Mesenchymal stem cell (in vitro differentiated cells and primary cell): ENCODE measurements around the gene EEPD1.

Source experiments
- DNase-seq: peaks from one replicate; pipeline ENCODE4 v3.0.0-alpha.2; 2013
- H2AFZ ChIP-seq: one replicate; pipeline ENCODE4 v1.6.1; 2013; ENCODE audit warnings: low read depth, mild to moderate bottlenecking, control low read depth, inconsistent platforms, low read length, moderate library complexity
- H2AK5ac ChIP-seq: 2 replicates; pipeline ENCODE4 v1.6.1; 2013; ENCODE audit warnings: low read length, moderate library complexity, mild to moderate bottlenecking, inconsistent platforms; ENCODE audit not compliant: severe bottlenecking
- H2BK120ac ChIP-seq: one replicate; pipeline ENCODE4 v1.6.1; 2013; ENCODE audit warnings: low read depth, mild to moderate bottlenecking, inconsistent platforms, low read length, moderate library complexity
- H2BK12ac ChIP-seq, 2 experiments: one replicate each; pipeline ENCODE4 v1.6.1; 2013; ENCODE audit warnings: inconsistent platforms in 2 of 2, low read length in 2 of 2, mild to moderate bottlenecking in 2 of 2, moderate library complexity in 2 of 2, control low read depth in 1 of 2
- H2BK15ac ChIP-seq: one replicate; pipeline ENCODE4 v1.6.1; 2013; ENCODE audit warnings: mild to moderate bottlenecking, low read depth, inconsistent platforms; ENCODE audit not compliant: poor library complexity, severe bottlenecking
- H2BK5ac ChIP-seq: 2 replicates; pipeline ENCODE4 v1.6.1; 2013; ENCODE audit warnings: low read depth, mild to moderate bottlenecking, low read length, control low read depth, inconsistent platforms; ENCODE audit not compliant: poor library complexity, severe bottlenecking
- H3K14ac ChIP-seq, 2 experiments: one replicate each; pipeline ENCODE4 v1.6.1; 2013; ENCODE audit warnings: inconsistent platforms in 2 of 2, low read length in 2 of 2, control low read depth in 1 of 2, mild to moderate bottlenecking in 1 of 2, moderate library complexity in 1 of 2
- H3K18ac ChIP-seq, 2 experiments: one replicate each; pipeline ENCODE4 v1.6.1; 2013; ENCODE audit warnings: inconsistent platforms in 2 of 2, low read length in 2 of 2, control low read depth in 1 of 2, low read depth in 1 of 2, mild to moderate bottlenecking in 1 of 2
- H3K23ac ChIP-seq, 2 experiments: one replicate each; pipeline ENCODE4 v1.6.1; 2013; ENCODE audit warnings: inconsistent platforms in 2 of 2, low read length in 2 of 2, mild to moderate bottlenecking in 2 of 2, moderate library complexity in 2 of 2, control low read depth in 1 of 2
- H3K27ac ChIP-seq: 2 replicates; pipeline ENCODE4 v1.5.1; 2013; ENCODE audit warnings: mild to moderate bottlenecking, moderate library complexity, low read length, control low read depth, inconsistent platforms; ENCODE audit not compliant: poor library complexity, severe bottlenecking
- H3K27me3 ChIP-seq, 2 experiments: 2 replicates each; pipeline versions ENCODE4 v1.6.1 to v1.7.0; 2013; ENCODE audit warnings: low read length in 2 of 2, mild to moderate bottlenecking in 2 of 2, moderate library complexity in 2 of 2, control low read depth in 1 of 2, inconsistent platforms in 1 of 2; ENCODE audit not compliant: control insufficient read depth in 1 of 2, insufficient read depth in 1 of 2
- H3K36me3 ChIP-seq, 2 experiments: 2 replicates each; pipeline versions ENCODE4 v1.6.1 to v1.7.0; 2013; ENCODE audit warnings: low read length in 2 of 2, control low read depth in 1 of 2, inconsistent platforms in 1 of 2, low read depth in 1 of 2, mild to moderate bottlenecking in 1 of 2; ENCODE audit not compliant: insufficient read depth in 2 of 2, control insufficient read depth in 1 of 2
- H3K4ac ChIP-seq, 2 experiments: one replicate each; pipeline ENCODE4 v1.6.1; 2013; ENCODE audit warnings: inconsistent platforms in 2 of 2, low read length in 2 of 2, mild to moderate bottlenecking in 2 of 2, moderate library complexity in 2 of 2, control low read depth in 1 of 2, low read depth in 1 of 2
- H3K4me1 ChIP-seq: 2 replicates; pipeline ENCODE4 v1.6.1; 2013; ENCODE audit warnings: low read depth, low read length, control low read depth; ENCODE audit not compliant: control insufficient read depth, insufficient read depth
- H3K4me2 ChIP-seq: 2 replicates; pipeline ENCODE4 v1.6.1; 2013; ENCODE audit warnings: low read length, mild to moderate bottlenecking, inconsistent platforms; ENCODE audit not compliant: poor library complexity, severe bottlenecking
- H3K4me3 ChIP-seq, 2 experiments: 2 replicates each; pipeline versions ENCODE4 v1.5.1 to v1.7.0; 2013; ENCODE audit warnings: low read length in 2 of 2, mild to moderate bottlenecking in 2 of 2, control low read depth in 1 of 2, low read depth in 1 of 2; ENCODE audit not compliant: insufficient read depth in 1 of 2
- H3K79me1 ChIP-seq: replicated peaks from 2 replicates; pipeline ENCODE4 v1.6.1; 2013; ENCODE audit warnings: mild to moderate bottlenecking, control low read depth, low read length, inconsistent platforms; ENCODE audit not compliant: poor library complexity, severe bottlenecking
- H3K9ac ChIP-seq: 2 replicates; pipeline ENCODE4 v1.7.0; 2013; ENCODE audit warnings: mild to moderate bottlenecking, low read length, moderate library complexity
- H3K9me3 ChIP-seq: 2 replicates; pipeline ENCODE4 v1.7.0; 2013; ENCODE audit warnings: mild to moderate bottlenecking, low read length; ENCODE audit not compliant: control insufficient read depth
- H4K8ac ChIP-seq: one replicate; pipeline ENCODE4 v1.6.1; 2013; ENCODE audit warnings: inconsistent platforms, mild to moderate bottlenecking, low read length, moderate library complexity
- H4K91ac ChIP-seq: one replicate; pipeline ENCODE4 v1.6.1; 2013; ENCODE audit warnings: mild to moderate bottlenecking, low read length, inconsistent platforms
- WGBS: methylation state at CpG from one replicate; pipeline ENCODE4 v1.1.7; 2013; ENCODE audit warnings: mixed read lengths; 5-methylcytosine and 5-hydroxymethylcytosine counted together

Gene EEPD1

DNA sequence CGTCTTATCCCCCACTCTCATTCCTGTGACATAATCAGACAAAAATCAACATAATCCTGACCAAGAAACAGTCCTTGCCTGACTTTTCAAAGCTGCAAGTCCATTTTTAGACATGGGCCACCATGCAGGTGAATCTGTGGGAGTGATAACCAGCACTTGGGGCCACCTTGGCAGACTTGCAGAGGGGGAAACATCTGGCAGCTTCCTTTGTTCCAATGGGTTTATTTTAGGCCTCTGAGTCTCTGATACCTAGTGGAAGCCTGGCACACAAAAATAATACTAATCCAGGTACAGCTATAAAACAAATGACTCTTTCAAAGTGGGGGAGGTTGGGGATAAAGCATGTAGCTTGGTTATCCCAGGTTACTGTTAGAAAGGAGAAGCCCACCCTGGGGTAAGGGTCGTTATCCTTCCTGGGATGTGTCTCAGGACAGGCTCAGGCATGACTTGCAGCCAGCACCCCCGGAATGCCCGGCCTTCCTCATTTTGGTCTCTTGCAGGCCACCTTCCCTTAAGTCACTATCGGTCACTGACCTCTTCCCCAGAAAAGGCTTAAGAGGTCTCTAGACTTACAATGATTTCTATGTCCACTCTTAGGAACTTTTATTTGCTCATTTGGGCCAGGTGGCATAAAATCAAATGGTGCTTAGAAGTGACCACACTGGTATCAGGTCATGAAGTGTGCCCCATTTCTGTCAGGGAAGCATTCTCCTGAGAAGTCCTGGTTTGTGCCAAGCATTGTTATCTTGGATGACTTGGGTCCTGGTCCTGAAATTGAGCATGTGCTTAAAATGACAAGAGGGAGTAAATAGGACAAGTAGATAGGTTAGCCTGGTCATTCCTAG, 37.6 kb downstream of the EEPD1 start:
- Histone ChIP-seq H3K4me1 (no peaks in the 10 kb centered on the region), H3K36me3 (no peaks in the 10 kb centered on the region), H3K4me3 (no peak overlapping the region), H2BK120ac (no peak overlapping the region), H3K9ac (no peak overlapping the region), H2BK5ac (no peak overlapping the region), H3K4ac (no peak overlapping the region), H2AFZ (peak overlapping the region; percentile 7), H3K9me3 (no peaks in the 10 kb centered on the region), H3K23ac (no peak overlapping the region), H2BK12ac (peak overlapping the region in 1 of 2 experiments; percentile 11), H3K79me1 (no peaks in the 10 kb centered on the region), H4K8ac (no peak overlapping the region), H2BK15ac (no peak overlapping the region), H3K27me3 (peaks cover 0 to 3% of the 10 kb centered on the region in 2 experiments), H3K27ac (no peak overlapping the region), H2AK5ac (no peak overlapping the region), H4K91ac (no peak overlapping the region), H3K4me2 (no peak overlapping the region), H3K18ac (no peak overlapping the region), H3K14ac (no peak overlapping the region)
- 95% methylated on average over 5 of the region's 5 CpGs for WGBS
- no peak for DNase-seq

DNA sequence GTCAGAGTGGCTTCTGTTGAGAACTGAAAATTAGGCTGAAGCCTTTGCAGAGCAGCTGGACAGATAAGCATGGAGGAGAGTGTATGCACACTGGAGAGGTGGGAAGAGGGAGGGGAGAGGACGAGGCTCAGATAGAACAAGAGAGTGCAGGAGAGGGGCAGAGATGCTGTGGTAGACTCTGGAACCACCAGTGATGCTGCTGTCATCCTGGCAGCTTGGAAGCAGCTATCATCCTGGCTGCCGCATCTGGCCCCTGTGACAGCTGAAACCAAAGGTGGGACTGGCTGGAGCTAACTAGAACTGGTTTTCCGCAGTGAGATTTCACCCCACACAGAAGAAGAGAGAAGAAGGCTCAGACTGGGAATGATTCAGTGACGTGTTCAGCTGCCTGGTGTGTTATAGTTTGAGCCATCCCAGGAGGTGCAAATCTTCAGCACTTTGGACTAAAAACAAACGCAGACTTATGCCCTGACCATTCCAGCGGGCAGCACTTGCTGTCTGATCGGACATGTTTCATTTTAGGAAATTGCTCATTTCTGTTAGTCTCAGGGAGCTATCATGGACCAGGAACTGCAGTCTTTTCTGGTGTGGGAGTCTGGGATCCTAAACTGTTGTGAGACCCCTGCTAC, 38.4 kb downstream of the EEPD1 start:
- no peaks in the 10 kb centered on the region for H3K4me1 ChIP-seq
- H2BK12ac ChIP-seq = peak overlapping the region; percentile 11 to 34
- H2BK5ac ChIP-seq = no peak overlapping the region
- no peak for DNase-seq
- no peak overlapping the region for H2BK15ac ChIP-seq
- H3K4me2 ChIP-seq = no peak overlapping the region
- H3K18ac ChIP-seq = peak overlapping the region in 1 of 2 experiments; percentile 28
- no peak overlapping the region for H3K9ac ChIP-seq
- H2BK120ac ChIP-seq = no peak overlapping the region
- H3K23ac ChIP-seq = no peak overlapping the region
- H3K14ac ChIP-seq = no peak overlapping the region
- H4K8ac ChIP-seq = no peak overlapping the region
- H3K27ac ChIP-seq = no peak overlapping the region
- no peaks in the 10 kb centered on the region for H3K9me3 ChIP-seq
- no peak overlapping the region for H4K91ac ChIP-seq
- peak overlapping the region; percentile 7 for H2AFZ ChIP-seq
- H3K36me3 ChIP-seq = no peaks in the 10 kb centered on the region
- H3K4ac ChIP-seq = no peak overlapping the region
- H3K27me3 ChIP-seq = peaks cover 0 to 3% of the 10 kb centered on the region in 2 experiments
- no peak overlapping the region for H3K4me3 ChIP-seq
- no peak overlapping the region for H2AK5ac ChIP-seq
- 88% methylated on average over 7 of the region's 7 CpGs for WGBS
- no peaks in the 10 kb centered on the region for H3K79me1 ChIP-seq

DNA sequence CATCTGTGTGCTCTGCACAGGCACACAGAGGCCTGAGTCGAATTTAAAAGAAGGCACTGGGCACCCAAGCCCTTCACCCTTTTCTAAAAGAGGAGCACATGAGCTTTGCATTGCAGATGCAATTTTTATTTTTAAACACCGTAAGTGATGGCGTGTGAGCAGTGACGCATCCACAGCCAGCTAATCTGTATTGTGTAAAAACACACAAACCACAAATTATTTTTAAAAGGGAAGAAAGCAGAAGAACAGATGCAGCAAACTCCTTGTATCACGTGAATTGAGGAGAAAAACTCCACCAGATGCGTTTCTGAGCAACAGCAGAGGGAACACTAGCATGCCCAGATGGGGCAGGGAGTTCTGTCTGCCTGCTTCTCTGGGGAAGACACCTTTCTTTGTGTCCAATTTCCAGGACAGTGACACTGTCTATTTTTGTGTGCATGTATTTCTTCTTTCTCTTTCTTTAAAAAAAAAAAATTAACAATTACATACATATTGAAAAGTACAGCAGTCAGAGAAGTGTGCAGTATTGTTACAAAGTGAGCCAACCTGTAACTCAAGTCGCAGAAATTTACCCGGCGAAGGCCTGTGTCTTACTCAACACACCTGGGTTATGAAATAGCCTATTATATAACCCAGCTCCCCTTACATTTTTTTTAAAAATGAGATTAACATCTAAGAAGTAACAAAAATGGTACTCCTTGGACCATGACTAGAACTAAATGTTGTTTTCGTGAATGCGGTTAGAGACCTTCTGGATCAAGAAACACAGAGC, 39.2 kb downstream of the EEPD1 start:
- Histone ChIP-seq H3K4ac (no peak overlapping the region), H3K4me1 (no peaks in the 10 kb centered on the region), H3K4me3 (no peak overlapping the region), H3K9ac (no peak overlapping the region), H2BK120ac (no peak overlapping the region), H3K27me3 (peaks cover 0 to 3% of the 10 kb centered on the region in 2 experiments), H3K14ac (no peak overlapping the region), H2BK5ac (no peak overlapping the region), H3K79me1 (no peaks in the 10 kb centered on the region), H3K36me3 (no peaks in the 10 kb centered on the region), H3K23ac (no peak overlapping the region), H4K8ac (no peak overlapping the region), H3K9me3 (no peaks in the 10 kb centered on the region), H4K91ac (no peak overlapping the region), H3K18ac (no peak overlapping the region), H2AK5ac (no peak overlapping the region), H2BK15ac (no peak overlapping the region), H2BK12ac (no peak overlapping the region), H3K27ac (no peak overlapping the region), H3K4me2 (no peak overlapping the region), H2AFZ (no peak overlapping the region)
- 78% methylated on average over 11 of the region's 11 CpGs for WGBS
- DNase-seq = peak; percentile 87

DNA sequence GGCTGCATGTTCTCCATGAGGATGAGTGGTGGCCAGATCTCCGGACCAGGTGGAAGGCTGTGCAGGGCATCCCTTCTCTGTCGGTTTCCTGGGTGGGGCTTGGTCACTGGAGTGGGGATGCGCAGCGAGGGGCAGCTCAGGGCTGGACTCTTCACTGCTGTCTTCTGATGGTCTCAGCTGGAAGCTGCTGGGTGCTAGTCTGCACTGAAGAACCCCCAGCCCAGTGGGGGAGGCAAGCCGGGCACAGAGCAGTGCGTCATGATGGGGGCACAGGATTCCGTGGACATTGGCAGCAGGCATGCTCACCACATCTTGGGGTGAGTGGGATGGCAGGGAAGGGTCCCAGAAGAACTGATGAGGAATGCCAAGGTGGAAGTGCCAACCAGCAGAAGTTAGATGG, 39.8 kb downstream of the EEPD1 start:
- 95% methylated on average over 7 of the region's 7 CpGs for WGBS
- Histone ChIP-seq H3K36me3 (no peaks in the 10 kb centered on the region), H3K9ac (no peak overlapping the region), H2AK5ac (no peak overlapping the region), H3K27me3 (peaks cover 0 to 3% of the 10 kb centered on the region in 2 experiments), H3K4me1 (no peaks in the 10 kb centered on the region), H2BK12ac (peak overlapping the region in 1 of 2 experiments; percentile 0), H3K18ac (peak overlapping the region in 1 of 2 experiments; percentile 48), H2BK15ac (no peak overlapping the region), H2AFZ (no peak overlapping the region), H3K4me3 (no peak overlapping the region), H3K4me2 (no peak overlapping the region), H3K9me3 (no peaks in the 10 kb centered on the region), H3K79me1 (no peaks in the 10 kb centered on the region), H3K4ac (no peak overlapping the region), H3K14ac (peak overlapping the region in 1 of 2 experiments; percentile 23), H4K8ac (no peak overlapping the region), H3K23ac (no peak overlapping the region), H2BK5ac (no peak overlapping the region), H3K27ac (no peak overlapping the region), H4K91ac (peak overlapping the region; percentile 57), H2BK120ac (no peak overlapping the region)
- no peak for DNase-seq
